OCI-LY1 (cell line): ENCODE results near the gene RNU2-1.
"Not testable (repeated sequence)": the region's sequence is repeated elsewhere in the genome, so short reads cannot be mapped to it uniquely, and the experiment has no call there.

Experiments
- H2AFZ ChIP-seq: fragments of 200-600 bp; sonication (generic), shearing (Covaris generic); 2 replicates; pipeline ENCODE4 v1.6.0; 2014; ENCODE audit warnings: antibody characterized with exemption, mild to moderate bottlenecking, low read length
- H3F3A ChIP-seq: fragments of 200-600 bp; sonication (generic), shearing (Covaris generic); 2 replicates; pipeline ENCODE4 v1.6.0; 2014; ENCODE audit warnings: mild to moderate bottlenecking, antibody characterized with exemption, low read length, moderate library complexity; ENCODE audit not compliant: insufficient read depth
- H3K27ac ChIP-seq: fragments of 200-600 bp; sonication (generic); 2 replicates; pipeline ENCODE4 v1.5.1; 2014; ENCODE audit warnings: low read length, mixed run types, mild to moderate bottlenecking, low read depth; ENCODE audit not compliant: poor library complexity, severe bottlenecking
- H3K27me3 ChIP-seq: fragments of 200-600 bp; sonication (generic); 2 replicates; pipeline ENCODE4 v1.6.0; 2014; ENCODE audit warnings: antibody characterized with exemption, mild to moderate bottlenecking, low read length, moderate library complexity; ENCODE audit not compliant: insufficient read depth
- H3K36me3 ChIP-seq: fragments of 200-600 bp; sonication (generic); 2 replicates; pipeline ENCODE4 v1.6.1; 2014; ENCODE audit warnings: mild to moderate bottlenecking, antibody characterized with exemption, low read length, moderate library complexity, mixed read lengths; ENCODE audit not compliant: insufficient read depth
- H3K4me1 ChIP-seq: fragments of 200-600 bp; sonication (generic); 2 replicates; pipeline ENCODE4 v1.5.1; 2014; ENCODE audit warnings: mild to moderate bottlenecking, low read length, moderate library complexity; ENCODE audit not compliant: insufficient read depth, severe bottlenecking
- H3K4me2 ChIP-seq: fragments of 200-600 bp; sonication (generic), shearing (Covaris generic); 2 replicates; pipeline ENCODE4 v1.6.1; 2014; ENCODE audit warnings: low read length
- H3K4me3 ChIP-seq: fragments of 200-600 bp; sonication (generic); 2 replicates; pipeline ENCODE4 v1.5.1; 2014; ENCODE audit warnings: low read length, low read depth, mild to moderate bottlenecking, mixed read lengths; ENCODE audit not compliant: poor library complexity, severe bottlenecking
- H3K79me2 ChIP-seq: fragments of 200-600 bp; shearing (Covaris generic); 2 replicates; pipeline ENCODE4 v1.6.1; 2016; ENCODE audit warnings: mixed run types, low read length, mixed read lengths; ENCODE audit not compliant: insufficient read depth
- H3K9ac ChIP-seq: fragments of 200-600 bp; sonication (generic), shearing (Covaris generic); 2 replicates; pipeline ENCODE4 v1.6.1; 2014; ENCODE audit warnings: mild to moderate bottlenecking, low read length, mixed read lengths
- H3K9me2 ChIP-seq: fragments of 200-600 bp; sonication (generic), shearing (Covaris generic); 2 replicates; pipeline ENCODE4 v1.6.1; 2014; ENCODE audit warnings: low read depth, mild to moderate bottlenecking, low read length, mixed read lengths
- H3K9me3 ChIP-seq: fragments of 200-600 bp; shearing (Covaris generic); 2 replicates; pipeline ENCODE4 v1.6.1; 2014; ENCODE audit warnings: low read length, mixed read lengths
- H4K20me1 ChIP-seq: fragments of 200-600 bp; sonication (generic), shearing (Covaris generic); 2 replicates; pipeline ENCODE4 v1.6.0; 2016; ENCODE audit warnings: mild to moderate bottlenecking, low read length; ENCODE audit not compliant: insufficient read depth
- EZH2 ChIP-seq: fragments of 200-600 bp; sonication (generic), shearing (Covaris generic); IDR thresholded peaks from 2 replicates; pipeline ENCODE4 v1.8.0; 2017; ENCODE audit warnings: borderline replicate concordance, mixed run types, mild to moderate bottlenecking, antibody characterized with exemption, low read length, moderate library complexity, mixed read lengths
- TF ChIP-seq, protein P1 (sequence below): fragments of 200-600 bp; sonication (generic), shearing (Covaris generic); IDR thresholded peaks from 2 replicates; pipeline ENCODE4 v1.5.1; 2017; ENCODE audit warnings: mild to moderate bottlenecking, antibody characterized with exemption, low read length, moderate library complexity, mixed read lengths

RNU2-1 gene

DNA sequence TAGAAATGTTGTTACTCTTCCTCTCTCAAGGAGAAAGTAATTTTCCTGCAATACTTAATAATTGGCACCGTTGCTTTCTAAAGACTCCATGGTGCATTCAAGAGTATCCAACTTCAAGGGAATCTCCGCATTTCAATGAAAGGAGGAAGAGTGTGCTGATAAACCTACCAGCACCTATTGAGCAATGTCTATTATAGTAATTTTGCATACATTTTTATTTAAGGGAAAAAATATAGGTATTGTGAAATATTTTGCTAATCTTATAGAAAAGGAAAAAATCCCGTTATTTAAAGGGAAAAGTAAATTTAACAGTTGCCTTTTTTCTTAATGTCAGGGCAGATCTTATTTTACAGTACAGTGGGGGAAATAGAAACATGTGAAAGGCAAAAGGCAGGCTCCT is 23.2 kb downstream of the RNU2-1 start:
- Histone ChIP-seq H3K4me3 (peak overlapping the region; percentile 66), H3K9ac (peak overlapping the region; percentile 71), H4K20me1 (no peaks in the 10 kb centered on the region), H3K9me3 (no peaks in the 10 kb centered on the region), H2AFZ (no peak overlapping the region), H3K79me2 (no peaks in the 10 kb centered on the region), H3F3A (no peaks in the 10 kb centered on the region), H3K4me2 (peak overlapping the region; percentile 82), H3K9me2 (no peaks in the 10 kb centered on the region), H3K27me3 (no peaks in the 10 kb centered on the region), H3K36me3 (peaks cover 17% of the 10 kb centered on the region; the same call in 1 of the 2 replicates), H3K27ac (no peak overlapping the region), H3K4me1 (peaks cover 26% of the 10 kb centered on the region)
- TF ChIP-seq, protein P1, sequence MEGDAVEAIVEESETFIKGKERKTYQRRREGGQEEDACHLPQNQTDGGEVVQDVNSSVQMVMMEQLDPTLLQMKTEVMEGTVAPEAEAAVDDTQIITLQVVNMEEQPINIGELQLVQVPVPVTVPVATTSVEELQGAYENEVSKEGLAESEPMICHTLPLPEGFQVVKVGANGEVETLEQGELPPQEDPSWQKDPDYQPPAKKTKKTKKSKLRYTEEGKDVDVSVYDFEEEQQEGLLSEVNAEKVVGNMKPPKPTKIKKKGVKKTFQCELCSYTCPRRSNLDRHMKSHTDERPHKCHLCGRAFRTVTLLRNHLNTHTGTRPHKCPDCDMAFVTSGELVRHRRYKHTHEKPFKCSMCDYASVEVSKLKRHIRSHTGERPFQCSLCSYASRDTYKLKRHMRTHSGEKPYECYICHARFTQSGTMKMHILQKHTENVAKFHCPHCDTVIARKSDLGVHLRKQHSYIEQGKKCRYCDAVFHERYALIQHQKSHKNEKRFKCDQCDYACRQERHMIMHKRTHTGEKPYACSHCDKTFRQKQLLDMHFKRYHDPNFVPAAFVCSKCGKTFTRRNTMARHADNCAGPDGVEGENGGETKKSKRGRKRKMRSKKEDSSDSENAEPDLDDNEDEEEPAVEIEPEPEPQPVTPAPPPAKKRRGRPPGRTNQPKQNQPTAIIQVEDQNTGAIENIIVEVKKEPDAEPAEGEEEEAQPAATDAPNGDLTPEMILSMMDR: no peak
- TF ChIP-seq EZH2: no peak

DNA sequence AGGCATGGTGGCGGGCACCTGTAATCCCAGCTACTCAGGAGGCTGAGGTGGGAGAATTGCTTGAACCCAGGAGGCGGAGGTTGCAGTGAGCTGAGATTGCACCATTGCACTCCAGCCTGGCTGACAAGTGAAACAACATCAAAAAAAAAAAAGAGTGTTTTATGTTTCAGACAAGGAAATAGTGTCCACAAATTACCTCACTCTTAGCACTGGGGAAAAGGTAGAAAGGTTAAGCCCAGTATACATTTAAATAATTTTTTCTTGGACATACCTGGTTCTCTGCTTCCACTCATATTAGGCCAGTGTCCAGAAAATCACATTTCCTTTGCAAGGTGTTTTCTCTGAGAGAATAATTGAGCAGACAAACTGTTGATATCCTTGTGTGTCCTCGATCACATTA is 30.8 kb downstream of the RNU2-1 start:
- not testable (repeated sequence) for H3K9me3 ChIP-seq, H4K20me1 ChIP-seq, H3K27ac ChIP-seq, H3K27me3 ChIP-seq, H3K4me3 ChIP-seq, H3K4me1 ChIP-seq, H3K9me2 ChIP-seq, H3K79me2 ChIP-seq, H3K4me2 ChIP-seq, H3F3A ChIP-seq, H2AFZ ChIP-seq, H3K9ac ChIP-seq
- peaks cover 62% of the 10 kb centered on the region for H3K36me3 ChIP-seq

DNA sequence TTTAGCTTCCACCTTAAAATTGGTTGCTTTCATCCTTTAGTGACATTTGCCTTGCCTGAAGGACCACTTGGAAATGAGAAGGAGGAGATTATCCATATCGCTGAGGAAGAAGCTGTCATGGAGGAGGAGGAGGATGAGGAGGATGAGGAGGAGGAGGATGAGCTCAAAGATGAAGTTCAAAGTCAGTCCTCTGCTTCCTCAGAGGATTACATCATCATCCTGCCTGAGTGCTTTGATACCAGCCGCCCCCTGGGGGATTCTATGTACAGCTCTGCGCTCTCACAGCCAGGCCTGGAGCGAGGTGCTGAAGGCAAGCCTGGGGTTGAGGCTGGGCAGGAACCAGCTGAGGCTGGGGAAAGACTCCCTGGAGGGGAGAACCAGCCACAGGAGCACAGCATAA is 33.6 kb downstream of the RNU2-1 start:
- Histone ChIP-seq H2AFZ (no peak overlapping the region), H3K9ac (no peak overlapping the region), H3K9me2 (no peaks in the 10 kb centered on the region), H3K4me2 (no peak overlapping the region), H3K79me2 (no peaks in the 10 kb centered on the region), H3K27ac (no peak overlapping the region), H3K36me3 (peaks cover 79% of the 10 kb centered on the region), H3K4me1 (no peaks in the 10 kb centered on the region), H3K9me3 (no peaks in the 10 kb centered on the region), H3K4me3 (no peak overlapping the region), H3F3A (no peaks in the 10 kb centered on the region), H4K20me1 (no peaks in the 10 kb centered on the region), H3K27me3 (no peaks in the 10 kb centered on the region)
- TF ChIP-seq, protein P1: no peak
- no peak for TF ChIP-seq EZH2

DNA sequence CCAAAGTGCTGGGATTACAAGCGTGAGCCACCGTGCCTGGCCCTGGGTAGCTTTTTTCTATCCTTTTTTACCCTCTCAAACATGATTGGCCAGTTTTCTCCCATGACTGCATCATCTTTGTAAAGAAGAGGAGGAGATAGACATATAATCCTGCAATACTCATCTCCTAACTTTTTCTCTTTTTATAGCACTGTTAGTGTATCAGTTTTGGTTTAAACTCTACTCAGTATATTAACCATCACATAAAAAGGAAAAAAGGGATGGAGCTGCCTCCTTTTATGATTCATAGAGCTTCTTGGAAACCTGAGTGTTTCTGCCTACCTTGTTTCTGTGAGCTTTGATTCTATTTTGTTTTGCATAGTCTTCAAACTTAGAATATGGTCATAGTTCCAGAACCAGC is 34.1 kb downstream of the RNU2-1 start:
- Histone ChIP-seq H3K4me1 (no peaks in the 10 kb centered on the region), H3K9ac (no peak overlapping the region), H3K4me2 (no peak overlapping the region), H2AFZ (no peak overlapping the region), H3F3A (no peaks in the 10 kb centered on the region), H3K27ac (no peak overlapping the region), H3K79me2 (no peaks in the 10 kb centered on the region), H3K9me3 (no peaks in the 10 kb centered on the region), H4K20me1 (no peaks in the 10 kb centered on the region), H3K36me3 (peaks cover 84% of the 10 kb centered on the region), H3K27me3 (no peaks in the 10 kb centered on the region), H3K4me3 (no peak overlapping the region), H3K9me2 (no peaks in the 10 kb centered on the region)
- TF ChIP-seq, protein P1: no peak
- no peak for TF ChIP-seq EZH2
